Mesendoderm (in vitro differentiated cells): ENCODE measurements around the gene ABHD14A.
A peak's percentile ranks its signal among the peaks of the same experiment; 100 is the strongest.

Experiments
- DNase-seq: peaks from one replicate; pipeline ENCODE4 v3.0.0; 2013
- H2AK5ac ChIP-seq: 2 replicates; pipeline ENCODE4 v1.6.1; 2013; ENCODE audit warnings: low read length, inconsistent platforms
- H2BK120ac ChIP-seq: 2 replicates; pipeline ENCODE4 v1.6.1; 2013; ENCODE audit warnings: low read depth, mild to moderate bottlenecking, low read length, moderate library complexity, mixed read lengths
- H2BK15ac ChIP-seq: replicated peaks from 2 replicates; pipeline ENCODE4 v1.6.1; 2013; ENCODE audit warnings: low read depth, mild to moderate bottlenecking, moderate library complexity
- H2BK5ac ChIP-seq: 2 replicates; pipeline ENCODE4 v1.6.1; 2013; ENCODE audit warnings: low read length, inconsistent platforms
- H3K18ac ChIP-seq: 2 replicates; pipeline ENCODE4 v1.6.1; 2013; ENCODE audit warnings: mild to moderate bottlenecking, low read length, mixed read lengths
- H3K23ac ChIP-seq: one replicate; pipeline ENCODE4 v1.6.1; 2013; ENCODE audit warnings: low read length
- H3K27ac ChIP-seq: 2 replicates; pipeline ENCODE4 v1.5.1; 2013; ENCODE audit warnings: low read depth, mild to moderate bottlenecking, inconsistent platforms, low read length, moderate library complexity
- H3K27me3 ChIP-seq: 2 replicates; pipeline ENCODE4 v1.6.1; 2013; ENCODE audit warnings: low read length, control low read depth, mild to moderate bottlenecking, inconsistent platforms; ENCODE audit not compliant: insufficient read depth, poor library complexity
- H3K36me3 ChIP-seq: 2 replicates; pipeline ENCODE4 v1.6.1; 2013; ENCODE audit warnings: low read length, inconsistent platforms; ENCODE audit not compliant: control insufficient read depth, insufficient read depth
- H3K4ac ChIP-seq: one replicate; pipeline ENCODE4 v1.6.1; 2013; ENCODE audit warnings: low read depth, mild to moderate bottlenecking, low read length, moderate library complexity
- H3K4me1 ChIP-seq: 2 replicates; pipeline ENCODE4 v1.6.1; 2013; ENCODE audit warnings: low read depth, low read length, inconsistent platforms; ENCODE audit not compliant: control insufficient read depth
- H3K4me2 ChIP-seq: 2 replicates; pipeline ENCODE4 v1.6.1; 2013; ENCODE audit warnings: low read length
- H3K4me3 ChIP-seq: 2 replicates; pipeline ENCODE4 v1.5.1; 2013; ENCODE audit warnings: mild to moderate bottlenecking, low read length
- H3K56ac ChIP-seq: one replicate; pipeline ENCODE4 v1.6.1; 2013; ENCODE audit warnings: low read length
- H3K79me1 ChIP-seq: 2 replicates; pipeline ENCODE4 v1.6.1; 2013; ENCODE audit warnings: low read length, inconsistent platforms
- H3K79me2 ChIP-seq: 2 replicates; pipeline ENCODE4 v1.6.1; 2013; ENCODE audit warnings: mild to moderate bottlenecking, low read length; ENCODE audit not compliant: control insufficient read depth, insufficient read depth
- H3K9ac ChIP-seq: 2 replicates; pipeline ENCODE4 v1.6.1; 2013; ENCODE audit warnings: low read length, inconsistent platforms
- H4K5ac ChIP-seq: one replicate; pipeline ENCODE4 v1.6.1; 2013; ENCODE audit warnings: low read length
- H4K8ac ChIP-seq: one replicate; pipeline ENCODE4 v1.6.1; 2013; ENCODE audit warnings: low read depth, mild to moderate bottlenecking, control low read depth, low read length, moderate library complexity
- WGBS: extraction: QIAGEN DNeasy Blood & Tissue Kit; methylation state at CpG from one replicate; pipeline ENCODE4 v1.1.7; 2013; ENCODE audit warnings: low lambda C conversion rate, missing lambda C conversion rate; ENCODE audit not compliant: insufficient coverage; ENCODE audit errors: extremely low coverage; 5-methylcytosine and 5-hydroxymethylcytosine counted together

ABHD14A gene

GRCh38 chr3:52007291-52007690 lies 32.4 kb downstream of the ABHD14A start:
- no CpG with 5 or more reads among the region's 4 CpGs for WGBS
- no peak overlapping the region for H3K18ac ChIP-seq
- no peaks in the 10 kb centered on the region for H3K79me1 ChIP-seq
- H3K4me2 ChIP-seq, result no peak overlapping the region
- no peak overlapping the region for H3K4ac ChIP-seq
- no peaks in the 10 kb centered on the region for H3K36me3 ChIP-seq
- H3K4me1 ChIP-seq, result peaks cover 5% of the 10 kb centered on the region
- H4K5ac ChIP-seq, result no peak overlapping the region
- no peak overlapping the region for H3K9ac ChIP-seq
- no peak overlapping the region for H2BK15ac ChIP-seq
- no peaks in the 10 kb centered on the region for H3K27me3 ChIP-seq
- DNase-seq, result no peak
- no peak overlapping the region for H3K56ac ChIP-seq
- no peak overlapping the region for H3K23ac ChIP-seq
- H3K27ac ChIP-seq, result no peak overlapping the region
- H2BK5ac ChIP-seq, result no peak overlapping the region
- no peak overlapping the region for H3K4me3 ChIP-seq
- H2BK120ac ChIP-seq, result no peak overlapping the region
- no peak overlapping the region for H2AK5ac ChIP-seq
- H3K79me2 ChIP-seq, result no peaks in the 10 kb centered on the region
- no peak overlapping the region for H4K8ac ChIP-seq

GRCh38 chr3:52010431-52010830 lies 35.6 kb downstream of the ABHD14A start:
- H3K4me3 ChIP-seq, result no peak overlapping the region
- H3K79me1 ChIP-seq, result no peaks in the 10 kb centered on the region
- no peak overlapping the region for H3K18ac ChIP-seq
- DNase-seq, result no peak
- H3K4me2 ChIP-seq, result no peak overlapping the region
- no peak overlapping the region for H2AK5ac ChIP-seq
- no peaks in the 10 kb centered on the region for H3K36me3 ChIP-seq
- H2BK120ac ChIP-seq, result no peak overlapping the region
- no peaks in the 10 kb centered on the region for H3K27me3 ChIP-seq
- H3K79me2 ChIP-seq, result no peaks in the 10 kb centered on the region
- no peak overlapping the region for H3K23ac ChIP-seq
- H2BK15ac ChIP-seq, result no peak overlapping the region
- H3K4me1 ChIP-seq, result peaks cover 5% of the 10 kb centered on the region
- no peak overlapping the region for H4K5ac ChIP-seq
- H2BK5ac ChIP-seq, result no peak overlapping the region
- H3K4ac ChIP-seq, result no peak overlapping the region
- no peak overlapping the region for H3K9ac ChIP-seq
- H3K27ac ChIP-seq, result no peak overlapping the region
- H3K56ac ChIP-seq, result no peak overlapping the region
- no peak overlapping the region for H4K8ac ChIP-seq

GRCh38 chr3:52012699-52013098 lies 37.8 kb downstream of the ABHD14A start:
- Histone ChIP-seq H3K9ac (no peak overlapping the region), H3K56ac (no peak overlapping the region), H3K4me1 (no peaks in the 10 kb centered on the region), H3K36me3 (no peaks in the 10 kb centered on the region), H2BK15ac (no peak overlapping the region), H2AK5ac (no peak overlapping the region), H3K79me2 (no peaks in the 10 kb centered on the region), H3K23ac (no peak overlapping the region), H3K4me3 (no peak overlapping the region), H3K27ac (no peak overlapping the region), H2BK5ac (no peak overlapping the region), H3K4ac (no peak overlapping the region), H4K8ac (no peak overlapping the region), H3K4me2 (no peak overlapping the region), H3K27me3 (no peaks in the 10 kb centered on the region), H3K18ac (no peak overlapping the region), H3K79me1 (no peaks in the 10 kb centered on the region), H4K5ac (no peak overlapping the region), H2BK120ac (no peak overlapping the region)
- no peak for DNase-seq
- WGBS, result no CpG with 5 or more reads among the region's 7 CpGs

- Histone ChIP-seq H2BK15ac (no peak overlapping the region), H3K23ac (no peak overlapping the region), H3K79me2 (no peaks in the 10 kb centered on the region), H3K27ac (no peak overlapping the region), H3K79me1 (no peaks in the 10 kb centered on the region), H2AK5ac (no peak overlapping the region), H3K4me1 (no peaks in the 10 kb centered on the region), H3K27me3 (no peaks in the 10 kb centered on the region), H3K56ac (no peak overlapping the region), H3K36me3 (no peaks in the 10 kb centered on the region), H3K18ac (no peak overlapping the region), H3K4me3 (no peak overlapping the region), H2BK120ac (no peak overlapping the region), H4K5ac (no peak overlapping the region), H4K8ac (no peak overlapping the region), H3K9ac (no peak overlapping the region), H3K4me2 (no peak overlapping the region), H2BK5ac (no peak overlapping the region), H3K4ac (no peak overlapping the region)
- no CpG with 5 or more reads among the region's 6 CpGs for WGBS
- DNase-seq, result no peak
Measured at GRCh38 chr3:52013802-52014598, 39.1 kb downstream of the ABHD14A start.

GRCh38 chr3:52014613-52015012 lies 39.7 kb downstream of the ABHD14A start:
- Histone ChIP-seq H3K79me2 (no peaks in the 10 kb centered on the region), H3K27me3 (no peaks in the 10 kb centered on the region), H2AK5ac (no peak overlapping the region), H3K4me2 (no peak overlapping the region), H3K27ac (no peak overlapping the region), H4K8ac (no peak overlapping the region), H2BK5ac (no peak overlapping the region), H3K4ac (no peak overlapping the region), H3K36me3 (no peaks in the 10 kb centered on the region), H2BK120ac (no peak overlapping the region), H3K18ac (no peak overlapping the region), H3K23ac (no peak overlapping the region), H3K9ac (no peak overlapping the region), H4K5ac (no peak overlapping the region), H3K4me3 (no peak overlapping the region), H3K56ac (no peak overlapping the region), H2BK15ac (no peak overlapping the region), H3K4me1 (no peaks in the 10 kb centered on the region), H3K79me1 (no peaks in the 10 kb centered on the region)
- no CpG with 5 or more reads among the region's 8 CpGs for WGBS
- DNase-seq, result peak; percentile 81
